Mesenchymal stem cell (in vitro differentiated cells and primary cell): ENCODE measurements around the gene BEST3.
"Not testable (repeated sequence)": the region's sequence is repeated elsewhere in the genome, so short reads cannot be mapped to it uniquely, and the experiment has no call there.

Experiments used
- DNase-seq: peaks from one replicate; pipeline ENCODE4 v3.0.0-alpha.2; 2013
- H2AFZ ChIP-seq: one replicate; pipeline ENCODE4 v1.6.1; 2013; ENCODE audit warnings: low read depth, mild to moderate bottlenecking, control low read depth, inconsistent platforms, low read length, moderate library complexity
- H2AK5ac ChIP-seq: 2 replicates; pipeline ENCODE4 v1.6.1; 2013; ENCODE audit warnings: low read length, moderate library complexity, mild to moderate bottlenecking, inconsistent platforms; ENCODE audit not compliant: severe bottlenecking
- H2BK120ac ChIP-seq: one replicate; pipeline ENCODE4 v1.6.1; 2013; ENCODE audit warnings: low read depth, mild to moderate bottlenecking, inconsistent platforms, low read length, moderate library complexity
- H2BK12ac ChIP-seq, 2 experiments: one replicate each; pipeline ENCODE4 v1.6.1; 2013; ENCODE audit warnings: inconsistent platforms in 2 of 2, low read length in 2 of 2, mild to moderate bottlenecking in 2 of 2, moderate library complexity in 2 of 2, control low read depth in 1 of 2
- H2BK15ac ChIP-seq: one replicate; pipeline ENCODE4 v1.6.1; 2013; ENCODE audit warnings: mild to moderate bottlenecking, low read depth, inconsistent platforms; ENCODE audit not compliant: poor library complexity, severe bottlenecking
- H2BK5ac ChIP-seq: 2 replicates; pipeline ENCODE4 v1.6.1; 2013; ENCODE audit warnings: low read depth, mild to moderate bottlenecking, low read length, control low read depth, inconsistent platforms; ENCODE audit not compliant: poor library complexity, severe bottlenecking
- H3K14ac ChIP-seq, 2 experiments: one replicate each; pipeline ENCODE4 v1.6.1; 2013; ENCODE audit warnings: inconsistent platforms in 2 of 2, low read length in 2 of 2, control low read depth in 1 of 2, mild to moderate bottlenecking in 1 of 2, moderate library complexity in 1 of 2
- H3K18ac ChIP-seq, 2 experiments: one replicate each; pipeline ENCODE4 v1.6.1; 2013; ENCODE audit warnings: inconsistent platforms in 2 of 2, low read length in 2 of 2, control low read depth in 1 of 2, low read depth in 1 of 2, mild to moderate bottlenecking in 1 of 2
- H3K23ac ChIP-seq, 2 experiments: one replicate each; pipeline ENCODE4 v1.6.1; 2013; ENCODE audit warnings: inconsistent platforms in 2 of 2, low read length in 2 of 2, mild to moderate bottlenecking in 2 of 2, moderate library complexity in 2 of 2, control low read depth in 1 of 2
- H3K27ac ChIP-seq: 2 replicates; pipeline ENCODE4 v1.5.1; 2013; ENCODE audit warnings: mild to moderate bottlenecking, moderate library complexity, low read length, control low read depth, inconsistent platforms; ENCODE audit not compliant: poor library complexity, severe bottlenecking
- H3K27me3 ChIP-seq, 2 experiments: 2 replicates each; pipeline versions ENCODE4 v1.6.1 to v1.7.0; 2013; ENCODE audit warnings: low read length in 2 of 2, mild to moderate bottlenecking in 2 of 2, moderate library complexity in 2 of 2, control low read depth in 1 of 2, inconsistent platforms in 1 of 2; ENCODE audit not compliant: control insufficient read depth in 1 of 2, insufficient read depth in 1 of 2
- H3K36me3 ChIP-seq, 2 experiments: 2 replicates each; pipeline versions ENCODE4 v1.6.1 to v1.7.0; 2013; ENCODE audit warnings: low read length in 2 of 2, control low read depth in 1 of 2, inconsistent platforms in 1 of 2, low read depth in 1 of 2, mild to moderate bottlenecking in 1 of 2; ENCODE audit not compliant: insufficient read depth in 2 of 2, control insufficient read depth in 1 of 2
- H3K4ac ChIP-seq, 2 experiments: one replicate each; pipeline ENCODE4 v1.6.1; 2013; ENCODE audit warnings: inconsistent platforms in 2 of 2, low read length in 2 of 2, mild to moderate bottlenecking in 2 of 2, moderate library complexity in 2 of 2, control low read depth in 1 of 2, low read depth in 1 of 2
- H3K4me1 ChIP-seq: 2 replicates; pipeline ENCODE4 v1.6.1; 2013; ENCODE audit warnings: low read depth, low read length, control low read depth; ENCODE audit not compliant: control insufficient read depth, insufficient read depth
- H3K4me2 ChIP-seq: 2 replicates; pipeline ENCODE4 v1.6.1; 2013; ENCODE audit warnings: low read length, mild to moderate bottlenecking, inconsistent platforms; ENCODE audit not compliant: poor library complexity, severe bottlenecking
- H3K4me3 ChIP-seq, 2 experiments: 2 replicates each; pipeline versions ENCODE4 v1.5.1 to v1.7.0; 2013; ENCODE audit warnings: low read length in 2 of 2, mild to moderate bottlenecking in 2 of 2, control low read depth in 1 of 2, low read depth in 1 of 2; ENCODE audit not compliant: insufficient read depth in 1 of 2
- H3K79me1 ChIP-seq: replicated peaks from 2 replicates; pipeline ENCODE4 v1.6.1; 2013; ENCODE audit warnings: mild to moderate bottlenecking, control low read depth, low read length, inconsistent platforms; ENCODE audit not compliant: poor library complexity, severe bottlenecking
- H3K9ac ChIP-seq: 2 replicates; pipeline ENCODE4 v1.7.0; 2013; ENCODE audit warnings: mild to moderate bottlenecking, low read length, moderate library complexity
- H3K9me3 ChIP-seq: 2 replicates; pipeline ENCODE4 v1.7.0; 2013; ENCODE audit warnings: mild to moderate bottlenecking, low read length; ENCODE audit not compliant: control insufficient read depth
- H4K8ac ChIP-seq: one replicate; pipeline ENCODE4 v1.6.1; 2013; ENCODE audit warnings: inconsistent platforms, mild to moderate bottlenecking, low read length, moderate library complexity
- H4K91ac ChIP-seq: one replicate; pipeline ENCODE4 v1.6.1; 2013; ENCODE audit warnings: mild to moderate bottlenecking, low read length, inconsistent platforms
- WGBS: methylation state at CpG from one replicate; pipeline ENCODE4 v1.1.7; 2013; ENCODE audit warnings: mixed read lengths; 5-methylcytosine and 5-hydroxymethylcytosine counted together

BEST3 gene

GRCh38 chr12:69610126-69610525 is 89.0 kb downstream of the BEST3 start:
- no peak overlapping the region for H2BK120ac ChIP-seq
- H2AFZ ChIP-seq = no peak overlapping the region
- H3K14ac ChIP-seq = no peak overlapping the region
- no peaks in the 10 kb centered on the region for H3K9me3 ChIP-seq
- no peak overlapping the region for H2AK5ac ChIP-seq
- H2BK5ac ChIP-seq = no peak overlapping the region
- DNase-seq = no peak
- no peaks in the 10 kb centered on the region for H3K27me3 ChIP-seq
- H3K79me1 ChIP-seq = no peaks in the 10 kb centered on the region
- H3K27ac ChIP-seq = no peak overlapping the region
- H3K4me1 ChIP-seq = no peaks in the 10 kb centered on the region
- no peaks in the 10 kb centered on the region for H3K36me3 ChIP-seq
- 93% methylated on average over 15 of the region's 15 CpGs for whole genome bisulfite sequencing
- H3K4me2 ChIP-seq = no peak overlapping the region
- no peak overlapping the region for H3K9ac ChIP-seq
- H3K4me3 ChIP-seq = no peak overlapping the region
- no peak overlapping the region for H4K8ac ChIP-seq
- no peak overlapping the region for H2BK15ac ChIP-seq
- no peak overlapping the region for H4K91ac ChIP-seq
- H3K23ac ChIP-seq = no peak overlapping the region
- no peak overlapping the region for H3K4ac ChIP-seq
- H2BK12ac ChIP-seq = no peak overlapping the region
- no peak overlapping the region for H3K18ac ChIP-seq

GRCh38 chr12:69608114-69608513 is 91.0 kb downstream of the BEST3 start:
- Histone ChIP-seq H3K23ac (no peak overlapping the region), H3K4me3 (no peak overlapping the region), H3K79me1 (no peaks in the 10 kb centered on the region), H3K9me3 (no peaks in the 10 kb centered on the region), H3K9ac (no peak overlapping the region), H2BK5ac (no peak overlapping the region), H4K91ac (no peak overlapping the region), H4K8ac (no peak overlapping the region), H3K27me3 (no peaks in the 10 kb centered on the region), H3K4me1 (no peaks in the 10 kb centered on the region), H2AFZ (no peak overlapping the region), H3K4ac (no peak overlapping the region), H2BK120ac (no peak overlapping the region), H3K4me2 (no peak overlapping the region), H3K27ac (no peak overlapping the region), H2AK5ac (no peak overlapping the region), H3K18ac (no peak overlapping the region), H2BK15ac (no peak overlapping the region), H3K36me3 (peaks cover 0 to 4% of the 10 kb centered on the region in 2 experiments), H2BK12ac (no peak overlapping the region), H3K14ac (no peak overlapping the region)
- WGBS = no CpG with 5 or more reads among the region's 2 CpGs
- no peak for DNase-seq

GRCh38 chr12:69604275-69604674 is 94.8 kb downstream of the BEST3 start:
- H3K27ac ChIP-seq, H2AK5ac ChIP-seq, H2BK12ac ChIP-seq, H3K9ac ChIP-seq, H2BK5ac ChIP-seq, H2AFZ ChIP-seq, H4K8ac ChIP-seq, H2BK120ac ChIP-seq, H3K79me1 ChIP-seq, H3K23ac ChIP-seq, H3K4me2 ChIP-seq, H3K9me3 ChIP-seq, H3K14ac ChIP-seq, H3K18ac ChIP-seq, DNase-seq, H2BK15ac ChIP-seq, H3K4me1 ChIP-seq, H3K27me3 ChIP-seq, H4K91ac ChIP-seq, H3K4me3 ChIP-seq, H3K4ac ChIP-seq: not testable (repeated sequence)
- 74% methylated on average over 2 of the region's 3 CpGs for WGBS
- peaks cover 10 to 43% of the 10 kb centered on the region in 2 experiments for H3K36me3 ChIP-seq
